Measurements from ENCODE around the gene APBA3.

The APBA3 gene

GRCh38 chr19:3761382-3762129 is at the start of gene APBA3:
Gene APBA3, minus strand, starts transcription at chr19:3761692. Its CDS starts 1,428 bp downstream, at chr19:3760264.
- peak; percentile 96 for DNase-seq

- no peak for DNase-seq
These were observed 49.3 kb upstream of the APBA3 start for GRCh38 chr19:3810708-3811355.

GRCh38 chr19:3809881-3810707 is 48.6 kb upstream of the APBA3 start:
- DNase-seq, result no peak

GRCh38 chr19:3808420-3809143 is 47.1 kb upstream of the APBA3 start:
- no peak for DNase-seq

GRCh38 chr19:3807574-3808354 is 46.3 kb upstream of the APBA3 start:
- no peak for DNase-seq

- DNase-seq, result no peak
These were observed 45.6 kb upstream of the APBA3 start for GRCh38 chr19:3807131-3807480.

- DNase-seq, result no peak
These were observed 44.4 kb upstream of the APBA3 start for GRCh38 chr19:3805859-3806258.

- no peak for DNase-seq
These were observed 42.9 kb upstream of the APBA3 start for GRCh38 chr19:3804429-3804828.

GRCh38 chr19:3803986-3804385 is 42.5 kb upstream of the APBA3 start:
- no peak for DNase-seq

GRCh38 chr19:3803114-3803888 is 41.8 kb upstream of the APBA3 start:
- no peak for DNase-seq

GRCh38 chr19:3801412-3802096 is 40.1 kb upstream of the APBA3 start:
- peak; percentile 72 for DNase-seq

- no peak for DNase-seq
These were observed 39.5 kb upstream of the APBA3 start for GRCh38 chr19:3800996-3801395.

- DNase-seq, result peak; percentile 61
These were observed 36.6 kb upstream of the APBA3 start for GRCh38 chr19:3798137-3798536.

- DNase-seq, result no peak
These were observed 34.9 kb upstream of the APBA3 start for GRCh38 chr19:3796358-3796757.

GRCh38 chr19:3793799-3794198 is 32.3 kb upstream of the APBA3 start:
- no peak for DNase-seq

- no peak for DNase-seq
These were observed 30.6 kb upstream of the APBA3 start for GRCh38 chr19:3792114-3792513.

GRCh38 chr19:3790941-3791340 is 29.4 kb upstream of the APBA3 start:
- DNase-seq, result no peak

- no peak for DNase-seq
These were observed 28.8 kb upstream of the APBA3 start for GRCh38 chr19:3790209-3790734.

- peak; percentile 66 for DNase-seq
These were observed 27.7 kb upstream of the APBA3 start for GRCh38 chr19:3788996-3789778.

Measured in CD4-positive, alpha-beta T cell treated with Interleukin-17A for 1 hour (primary cell).